HG03469 (cell line): ENCODE measurements around the gene MTARC1.

Experiments
- ATAC-seq: cut with Tn5 transposase; IDR thresholded peaks from one replicate; pipeline ENCODE4 v1.9.1; 2021; ENCODE audit warnings: mild to moderate bottlenecking, moderate library complexity, moderate number of reproducible peaks; ENCODE audit not compliant: unreplicated experiment

Gene MTARC1

GRCh38 chr1:220803401-220804201 is 16.9 kb downstream of the MTARC1 start:
- ATAC-seq, result no peak

- no peak for ATAC-seq
Observed at GRCh38 chr1:220804202-220804586, 17.5 kb downstream of the MTARC1 start.

- no peak for ATAC-seq
Observed at GRCh38 chr1:220806408-220806807, 19.7 kb downstream of the MTARC1 start.

- no peak for ATAC-seq
Observed at GRCh38 chr1:220807726-220808125, 21.0 kb downstream of the MTARC1 start.

GRCh38 chr1:220808345-220809186 is 21.9 kb downstream of the MTARC1 start:
- ATAC-seq, result no peak

- no peak for ATAC-seq
Observed at GRCh38 chr1:220809187-220809550, 22.5 kb downstream of the MTARC1 start.

- no peak for ATAC-seq
Observed at GRCh38 chr1:220809704-220810103, 23.0 kb downstream of the MTARC1 start.

GRCh38 chr1:220810179-220810653 is 23.5 kb downstream of the MTARC1 start:
- peak; percentile 90 for ATAC-seq

GRCh38 chr1:220810963-220811362 is 24.2 kb downstream of the MTARC1 start:
- no peak for ATAC-seq

- no peak for ATAC-seq
Observed at GRCh38 chr1:220811695-220812094, 25.0 kb downstream of the MTARC1 start.

GRCh38 chr1:220812308-220812707 is 25.6 kb downstream of the MTARC1 start:
- ATAC-seq, result no peak

- ATAC-seq, result no peak
Observed at GRCh38 chr1:220813013-220813412, 26.3 kb downstream of the MTARC1 start.

- no peak for ATAC-seq
Observed at GRCh38 chr1:220815409-220815808, 28.7 kb downstream of the MTARC1 start.

GRCh38 chr1:220817907-220818306 is 31.2 kb downstream of the MTARC1 start:
- no peak for ATAC-seq

GRCh38 chr1:220818421-220819173 is 31.9 kb downstream of the MTARC1 start:
- no peak for ATAC-seq

GRCh38 chr1:220819467-220820026 is 32.8 kb downstream of the MTARC1 start:
- no peak for ATAC-seq

GRCh38 chr1:220824031-220824989 is 37.6 kb downstream of the MTARC1 start:
- ATAC-seq, result no peak

GRCh38 chr1:220825819-220826551 is 39.3 kb downstream of the MTARC1 start:
- ATAC-seq, result no peak

- ATAC-seq, result no peak
Observed at GRCh38 chr1:220826729-220827128, 40.0 kb downstream of the MTARC1 start.
